ENCODE data around the gene SIX1. TPM values are rescaled to one million over a fixed set of nuclear protein-coding genes. Genes with fewer than 3 reads are reported as not detected.

Gene SIX1
- total RNA-seq: not detected

- no peak for DNase-seq
Measured at GRCh38 chr14:60648934-60649874, at the start of gene SIX1. Gene SIX1 (minus strand): TSS chr14:60649477. CDS start chr14:60649189, 288 bp downstream.

GRCh38 chr14:60695327-60695726, 46.0 kb upstream of the SIX1 start:
- DNase-seq: no peak

- DNase-seq: no peak
Measured at GRCh38 chr14:60691383-60692113, 42.3 kb upstream of the SIX1 start.

GRCh38 chr14:60686865-60687264, 37.6 kb upstream of the SIX1 start:
- no peak for DNase-seq

- DNase-seq: no peak
Measured at GRCh38 chr14:60684203-60684602, 34.9 kb upstream of the SIX1 start.

GRCh38 chr14:60681271-60681670, 32.0 kb upstream of the SIX1 start:
- DNase-seq: no peak

- DNase-seq: no peak
Measured at GRCh38 chr14:60680511-60680910, 31.2 kb upstream of the SIX1 start.

- DNase-seq: no peak
Measured at GRCh38 chr14:60679566-60680258, 30.4 kb upstream of the SIX1 start.

- no peak for DNase-seq
Measured at GRCh38 chr14:60677701-60678100, 28.4 kb upstream of the SIX1 start.

- no peak for DNase-seq
Measured at GRCh38 chr14:60670989-60671388, 21.7 kb upstream of the SIX1 start.

GRCh38 chr14:60668431-60669112, 19.3 kb upstream of the SIX1 start:
- DNase-seq: no peak

- no peak for DNase-seq
Measured at GRCh38 chr14:60665177-60665550, 15.9 kb upstream of the SIX1 start.

- DNase-seq: no peak
Measured at GRCh38 chr14:60662982-60663381, 13.7 kb upstream of the SIX1 start.

GRCh38 chr14:60661721-60662120, 12.4 kb upstream of the SIX1 start:
- DNase-seq: no peak

- DNase-seq: no peak
Measured at GRCh38 chr14:60658909-60659585, 9.8 kb upstream of the SIX1 start.

- no peak for DNase-seq
Measured at GRCh38 chr14:60658211-60658690, 9.0 kb upstream of the SIX1 start.

- DNase-seq: no peak
Measured at GRCh38 chr14:60657456-60658210, 8.4 kb upstream of the SIX1 start.

GRCh38 chr14:60656686-60657455, 7.6 kb upstream of the SIX1 start:
- DNase-seq: no peak

- no peak for DNase-seq
Measured at GRCh38 chr14:60655898-60656685, 6.8 kb upstream of the SIX1 start.

Measured in effector CD4-positive, alpha-beta T cell (primary cell).